Neural cell (in vitro differentiated cells): ENCODE data around the gene MKX. TPM values are rescaled to one million over a fixed set of nuclear protein-coding genes. Genes with fewer than 3 reads are reported as not detected.

Experiments used
- H2AFZ ChIP-seq: fragments of 200-600, 300-800 bp; sonication (generic), shearing (Covaris generic); 2 replicates; pipeline ENCODE4 v1.6.0; 2014; ENCODE audit warnings: low read depth, mild to moderate bottlenecking, antibody characterized with exemption, low read length, moderate library complexity
- H3F3A ChIP-seq: fragments of 200-600 bp; shearing (Covaris generic); 2 replicates; pipeline ENCODE4 v1.6.1; 2016; ENCODE audit warnings: mild to moderate bottlenecking, moderate library complexity, mixed read lengths, antibody characterized with exemption, low read length; ENCODE audit not compliant: insufficient read depth, poor library complexity, severe bottlenecking
- H3K27ac ChIP-seq: fragments of 200-600, 300-800 bp; sonication (generic), shearing (Covaris generic); 2 replicates; pipeline ENCODE4 v1.5.1; 2014; ENCODE audit warnings: mild to moderate bottlenecking, low read length, moderate library complexity
- H3K27me3 ChIP-seq: fragments of 300-800, 200-600 bp; sonication (generic), shearing (Covaris generic); 2 replicates; pipeline ENCODE4 v1.6.0; 2014; ENCODE audit warnings: mild to moderate bottlenecking, low read depth, low read length, moderate library complexity; ENCODE audit not compliant: insufficient read depth
- H3K36me3 ChIP-seq: fragments of 300-800, 200-600 bp; sonication (generic), shearing (Covaris generic); 2 replicates; pipeline ENCODE4 v1.5.1; 2014; ENCODE audit warnings: mild to moderate bottlenecking, antibody characterized with exemption, low read length, moderate library complexity; ENCODE audit not compliant: insufficient read depth
- H3K4me2 ChIP-seq: fragments of 300-800, 200-600 bp; sonication (generic), shearing (Covaris generic); 2 replicates; pipeline ENCODE4 v1.6.0; 2014; ENCODE audit warnings: mild to moderate bottlenecking, low read length
- H3K4me3 ChIP-seq: fragments of 300-800, 200-600 bp; sonication (generic), shearing (Covaris generic); 2 replicates; pipeline ENCODE4 v1.5.1; 2014; ENCODE audit warnings: mild to moderate bottlenecking, low read length, moderate library complexity
- H3K79me2 ChIP-seq: fragments of 200-600 bp; shearing (Covaris generic); replicated peaks from 2 replicates; pipeline ENCODE4 v1.6.0; 2014; ENCODE audit warnings: mild to moderate bottlenecking, low read length, moderate library complexity; ENCODE audit not compliant: insufficient read depth
- H3K9ac ChIP-seq: fragments of 300-800, 200-600 bp; sonication (generic), shearing (Covaris generic); 2 replicates; pipeline ENCODE4 v1.6.1; 2016; ENCODE audit warnings: mild to moderate bottlenecking, low read length, mixed read lengths
- H3K9me2 ChIP-seq: fragments of 200-600 bp; shearing (Covaris generic); 2 replicates; pipeline ENCODE4 v1.6.1; 2016; ENCODE audit warnings: mild to moderate bottlenecking, low read length, mixed read lengths; ENCODE audit not compliant: insufficient read depth
- H3K9me3 ChIP-seq: fragments of 200-600, 300-800 bp; sonication (generic), shearing (Covaris generic); 2 replicates; pipeline ENCODE4 v1.6.1; 2016; ENCODE audit warnings: mild to moderate bottlenecking, mixed run types, low read length, moderate library complexity, mixed read lengths
- H4K20me1 ChIP-seq: fragments of 200-600 bp; shearing (Covaris generic); 2 replicates; pipeline ENCODE4 v1.6.1; 2016; ENCODE audit warnings: mild to moderate bottlenecking, mixed run types; ENCODE audit not compliant: insufficient read depth
- CTCF ChIP-seq: fragments of 450-650 bp; IDR thresholded peaks from 2 replicates; pipeline ENCODE4 v1.5.1; 2014; ENCODE audit warnings: antibody characterized with exemption, mild to moderate bottlenecking, moderate library complexity; ENCODE audit not compliant: poor library complexity, severe bottlenecking
- EP300 ChIP-seq: fragments of 450-650 bp; conservative IDR thresholded peaks from 2 replicates; pipeline ENCODE4 v1.6.1; 2014; ENCODE audit warnings: antibody characterized with exemption, mild to moderate bottlenecking, moderate library complexity; ENCODE audit not compliant: poor library complexity, severe bottlenecking
- EZH2 ChIP-seq: fragments of 200-600, 300-800 bp; shearing (Covaris generic), sonication (generic); IDR thresholded peaks from 2 replicates; pipeline ENCODE4 v1.6.1; 2014; ENCODE audit warnings: antibody characterized with exemption, low read length, borderline replicate concordance, mild to moderate bottlenecking; ENCODE audit not compliant: insufficient read depth, poor library complexity, severe bottlenecking
- MXI1 ChIP-seq: fragments of 450-650 bp; conservative IDR thresholded peaks from 2 replicates; pipeline ENCODE4 v1.6.1; 2014; ENCODE audit warnings: antibody characterized with exemption, mild to moderate bottlenecking; ENCODE audit not compliant: poor library complexity, severe bottlenecking
- POLR2AphosphoS5 ChIP-seq: IDR thresholded peaks from 2 replicates; pipeline ENCODE4 v1.6.1; 2012
- REST ChIP-seq: IDR thresholded peaks from 2 replicates; pipeline ENCODE4 v1.6.1; 2012; ENCODE audit warnings: borderline replicate concordance
- SMC3 ChIP-seq: fragments of 450-650 bp; conservative IDR thresholded peaks from 2 replicates; pipeline ENCODE4 v1.6.1; 2014; ENCODE audit warnings: antibody characterized with exemption, mild to moderate bottlenecking, moderate library complexity; ENCODE audit not compliant: poor library complexity
- TAF1 ChIP-seq: IDR thresholded peaks from 2 replicates; pipeline ENCODE4 v1.6.1; 2012; ENCODE audit warnings: low read depth
- polyA plus RNA-seq: library from polyadenylated mRNA; depleted of rRNA; stranded (reverse); fragments of >200 nt; gene quantifications from 2 replicates; pipeline ENCODE4 v1.2.3, GENCODE V29; 2014

Gene MKX
- polyA plus RNA-seq, 1 donor from 2014 or later = not detected

- Histone ChIP-seq H3F3A (no peaks in the 10 kb centered on the region), H3K9me3 (no peaks in the 10 kb centered on the region), H3K9me2 (no peaks in the 10 kb centered on the region), H3K4me2 (no peak overlapping the region), H3K9ac (no peak overlapping the region), H3K79me2 (no peaks in the 10 kb centered on the region), H4K20me1 (no peaks in the 10 kb centered on the region), H3K27me3 (no peaks in the 10 kb centered on the region), H2AFZ (no peak overlapping the region), H3K36me3 (no peaks in the 10 kb centered on the region), H3K4me3 (no peak overlapping the region), H3K27ac (no peak overlapping the region)
- TF ChIP-seq TAF1 = no peak
- TF ChIP-seq REST = no peak
- TF ChIP-seq SMC3 = no peak
- TF ChIP-seq MXI1 = no peak
- no peak for TF ChIP-seq CTCF
- no peak for TF ChIP-seq EP300
- TF ChIP-seq EZH2 = no peak
- TF ChIP-seq POLR2AphosphoS5 = no peak
These were observed 28.4 kb downstream of the MKX start for GRCh38 chr10:27717224-27717623.

- H3K9ac ChIP-seq = no peak overlapping the region
- H2AFZ ChIP-seq = no peak overlapping the region
- no peaks in the 10 kb centered on the region for H3K9me2 ChIP-seq
- no peaks in the 10 kb centered on the region for H3K36me3 ChIP-seq
- no peak overlapping the region for H3K27ac ChIP-seq
- H3F3A ChIP-seq = no peaks in the 10 kb centered on the region
- TF ChIP-seq EP300 (no peak), CTCF (no peak)
- H3K79me2 ChIP-seq = no peaks in the 10 kb centered on the region
- no peaks in the 10 kb centered on the region for H3K9me3 ChIP-seq
- no peaks in the 10 kb centered on the region for H3K27me3 ChIP-seq
- no peaks in the 10 kb centered on the region for H4K20me1 ChIP-seq
- H3K4me2 ChIP-seq = no peak overlapping the region
- H3K4me3 ChIP-seq = no peak overlapping the region
These were observed 29.1 kb downstream of the MKX start for GRCh38 chr10:27716521-27716920.
